Small intestine (tissue), 7 donors: ENCODE data around the gene ELAVL2. TPM values are rescaled to one million over a fixed set of nuclear protein-coding genes. Genes with fewer than 3 reads are reported as not detected.

Source experiments
- DNase-seq, 2 donors: peaks; one replicate each; pipeline versions ENCODE4 v3.0.0 to v3.0.0-alpha.2; 2013
- FAIRE-seq: peaks from 2 replicates; lab custom pipeline; 2012; peaks lifted over from hg19 to GRCh38; lab: Jason Lieb, UNC
- H3K27ac ChIP-seq, 3 donors: one replicate each; pipeline ENCODE4 v1.5.1; 2013; ENCODE audit warnings: low read length in 2 of 3, mild to moderate bottlenecking in 2 of 3, control low read depth in 1 of 3, inconsistent platforms in 1 of 3, low read depth in 1 of 3, moderate library complexity in 1 of 3
- H3K27me3 ChIP-seq, 3 donors: one replicate each; pipeline ENCODE4 v1.6.1; 2013; ENCODE audit warnings: low read length in 3 of 3, inconsistent platforms in 1 of 3; ENCODE audit not compliant: control insufficient read depth in 3 of 3, insufficient read depth in 3 of 3
- H3K36me3 ChIP-seq, 3 donors: one replicate each; pipeline ENCODE4 v1.6.1; 2013; ENCODE audit warnings: low read length in 3 of 3, inconsistent platforms in 1 of 3, low read depth in 1 of 3, mild to moderate bottlenecking in 1 of 3, moderate library complexity in 1 of 3; ENCODE audit not compliant: control insufficient read depth in 3 of 3, insufficient read depth in 2 of 3
- H3K4me1 ChIP-seq, 3 donors: one replicate each; pipeline ENCODE4 v1.6.1; 2013; ENCODE audit warnings: low read length in 2 of 3, inconsistent platforms in 1 of 3, low read depth in 1 of 3, mild to moderate bottlenecking in 1 of 3, moderate library complexity in 1 of 3; ENCODE audit not compliant: control insufficient read depth in 3 of 3, insufficient read depth in 2 of 3
- H3K4me3 ChIP-seq, 3 donors: one replicate each; pipeline ENCODE4 v1.5.1; 2013; ENCODE audit warnings: low read length in 3 of 3, control low read depth in 1 of 3, inconsistent platforms in 1 of 3, low read depth in 1 of 3, mild to moderate bottlenecking in 1 of 3, moderate library complexity in 1 of 3
- H3K9me3 ChIP-seq, 2 donors: one replicate each; pipeline ENCODE4 v1.6.1; 2013; ENCODE audit warnings: low read depth in 1 of 2, low read length in 1 of 2; ENCODE audit not compliant: control insufficient read depth in 2 of 2, insufficient read depth in 1 of 2
- WGBS, 3 donors: extraction: QIAGEN DNeasy Blood & Tissue Kit; methylation state at CpG; one replicate each; pipeline ENCODE4 v1.1.7; 2013; 5-methylcytosine and 5-hydroxymethylcytosine counted together
- polyA plus RNA-seq, 4 donors: library from polyadenylated mRNA; stranded (reverse) in 3 of 4; unstranded in 1 of 4; fragments of 200-250 nt in 3 of 4; fragments of 120-200 nt in 1 of 4; gene quantifications; one replicate each; pipeline versions ENCODE4 v1.2.1 to v1.2.3, GENCODE V29; 2013
- donor health status: healthy with polysubstance abuse.
- donor health status: control.
- donor health status: control.
- donor health status: Bipolar disorder and iron deficiency.
- donor health status: healthy.

Gene ELAVL2
- polyA plus RNA-seq, 4 donors: 0.27 to 0.30 TPM; not detected in 2

- FAIRE-seq (no peak), DNase-seq (no peak)
- no peaks in the 10 kb centered on the region for H3K36me3 ChIP-seq
- no peaks in the 10 kb centered on the region for H3K9me3 ChIP-seq
- WGBS, 3 donors: 85 to 93% (median 86%) methylated on average over 1 of the region's 1 CpG
- no peak overlapping the region for H3K4me3 ChIP-seq
- H3K4me1 ChIP-seq: no peaks in the 10 kb centered on the region
- H3K27ac ChIP-seq: no peak overlapping the region
- H3K27me3 ChIP-seq: no peaks in the 10 kb centered on the region
These were observed 13.4 kb downstream of the ELAVL2 start for GRCh38 chr9:23812673-23813072.

- no peaks in the 10 kb centered on the region for H3K27me3 ChIP-seq
- FAIRE-seq (no peak), DNase-seq (no peak)
- no peaks in the 10 kb centered on the region for H3K9me3 ChIP-seq
- H3K27ac ChIP-seq: no peak overlapping the region
- H3K36me3 ChIP-seq: no peaks in the 10 kb centered on the region
- 46 to 59% (median 48%) methylated on average over 2 of the region's 2 CpGs for WGBS, 3 donors
- H3K4me3 ChIP-seq: no peak overlapping the region
- H3K4me1 ChIP-seq: no peaks in the 10 kb centered on the region
These were observed 14.4 kb downstream of the ELAVL2 start for GRCh38 chr9:23811633-23812032.

GRCh38 chr9:23803216-23803615, 22.8 kb downstream of the ELAVL2 start:
- WGBS, 3 donors: 67 to 82% (median 81%) methylated on average over 2 of the region's 2 CpGs

GRCh38 chr9:23801523-23801922, 24.5 kb downstream of the ELAVL2 start:
- no peaks in the 10 kb centered on the region for H3K4me1 ChIP-seq
- FAIRE-seq: no peak
- no peaks in the 10 kb centered on the region for H3K27me3 ChIP-seq
- no peak for DNase-seq
- no peaks in the 10 kb centered on the region for H3K9me3 ChIP-seq
- 86 to 93% (median 91%) methylated on average over 2 of the region's 2 CpGs for WGBS, 3 donors
- H3K27ac ChIP-seq: no peak overlapping the region
- no peaks in the 10 kb centered on the region for H3K36me3 ChIP-seq
- no peak overlapping the region for H3K4me3 ChIP-seq

More at GRCh38 chr9:23803216-23803615, 22.8 kb downstream of the ELAVL2 start:
- DNase-seq: no peak
- no peak overlapping the region for H3K4me3 ChIP-seq
- H3K4me1 ChIP-seq: no peaks in the 10 kb centered on the region
- H3K27me3 ChIP-seq: no peaks in the 10 kb centered on the region
- H3K36me3 ChIP-seq: no peaks in the 10 kb centered on the region
- no peak overlapping the region for H3K27ac ChIP-seq
- no peaks in the 10 kb centered on the region for H3K9me3 ChIP-seq
- no peak for FAIRE-seq

- FAIRE-seq: no peak
- no peaks in the 10 kb centered on the region for H3K36me3 ChIP-seq
- H3K9me3 ChIP-seq: no peaks in the 10 kb centered on the region
- no peak overlapping the region for H3K4me3 ChIP-seq
- H3K4me1 ChIP-seq: no peaks in the 10 kb centered on the region
- no peak for DNase-seq
- no peaks in the 10 kb centered on the region for H3K27me3 ChIP-seq
- H3K27ac ChIP-seq: no peak overlapping the region
These were observed 26.5 kb downstream of the ELAVL2 start for GRCh38 chr9:23799521-23799920.

- 67 to 76% (median 74%) methylated on average over 4 of the region's 4 CpGs for WGBS, 3 donors
- Histone ChIP-seq H3K9me3 (no peaks in the 10 kb centered on the region), H3K4me1 (no peaks in the 10 kb centered on the region), H3K4me3 (no peak overlapping the region), H3K27me3 (no peaks in the 10 kb centered on the region), H3K36me3 (no peaks in the 10 kb centered on the region), H3K27ac (no peak overlapping the region)
- DNase-seq (no peak), FAIRE-seq (no peak)
These were observed 27.7 kb downstream of the ELAVL2 start for GRCh38 chr9:23798325-23798724.

- Histone ChIP-seq H3K36me3 (no peaks in the 10 kb centered on the region), H3K4me3 (no peak overlapping the region), H3K27me3 (no peaks in the 10 kb centered on the region), H3K9me3 (no peaks in the 10 kb centered on the region), H3K27ac (no peak overlapping the region), H3K4me1 (no peaks in the 10 kb centered on the region)
- FAIRE-seq: no peak
- 84 to 93% (median 87%) methylated on average over 3 of the region's 3 CpGs for WGBS, 3 donors
- no peak for DNase-seq
These were observed 29.8 kb downstream of the ELAVL2 start for GRCh38 chr9:23796209-23796608.

GRCh38 chr9:23790351-23791260, 35.4 kb downstream of the ELAVL2 start:
- Histone ChIP-seq H3K27ac (no peak overlapping the region), H3K4me1 (no peaks in the 10 kb centered on the region), H3K4me3 (no peak overlapping the region), H3K36me3 (no peaks in the 10 kb centered on the region), H3K27me3 (no peaks in the 10 kb centered on the region), H3K9me3 (no peaks in the 10 kb centered on the region)
- FAIRE-seq (no peak), DNase-seq (no peak)
- WGBS, 3 donors: 51 to 77% (median 73%) methylated on average over 9 of the region's 9 CpGs
